GM15510 (cell line): ENCODE data around the gene NRG3.

Experiments
- POLR2A ChIP-seq: IDR thresholded peaks from 3 replicates; pipeline ENCODE4 v1.6.1; 2011; ENCODE audit warnings: borderline replicate concordance; ENCODE audit not compliant: insufficient read length; ENCODE audit errors: extremely low read depth

NRG3 gene

DNA sequence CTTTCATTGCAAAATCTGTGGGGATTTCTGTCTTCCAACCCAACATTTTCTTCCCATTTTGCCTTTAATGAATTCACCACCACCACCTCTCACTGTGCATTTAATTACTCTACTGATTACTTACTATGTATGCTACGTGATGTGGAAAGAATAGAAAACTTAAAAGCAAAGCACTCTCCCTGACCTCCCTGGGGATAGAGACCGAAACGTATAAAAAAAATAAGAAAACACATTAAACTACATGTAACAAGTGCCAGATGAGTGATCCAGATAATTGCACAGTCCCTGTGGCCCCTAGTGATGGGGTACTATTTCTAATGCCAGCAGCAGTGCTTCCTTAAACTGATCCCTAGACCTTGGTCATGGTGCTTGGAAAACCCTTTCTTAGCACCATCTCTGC lies 478.4 kb downstream of the NRG3 start:
- no peak for TF ChIP-seq POLR2A

DNA sequence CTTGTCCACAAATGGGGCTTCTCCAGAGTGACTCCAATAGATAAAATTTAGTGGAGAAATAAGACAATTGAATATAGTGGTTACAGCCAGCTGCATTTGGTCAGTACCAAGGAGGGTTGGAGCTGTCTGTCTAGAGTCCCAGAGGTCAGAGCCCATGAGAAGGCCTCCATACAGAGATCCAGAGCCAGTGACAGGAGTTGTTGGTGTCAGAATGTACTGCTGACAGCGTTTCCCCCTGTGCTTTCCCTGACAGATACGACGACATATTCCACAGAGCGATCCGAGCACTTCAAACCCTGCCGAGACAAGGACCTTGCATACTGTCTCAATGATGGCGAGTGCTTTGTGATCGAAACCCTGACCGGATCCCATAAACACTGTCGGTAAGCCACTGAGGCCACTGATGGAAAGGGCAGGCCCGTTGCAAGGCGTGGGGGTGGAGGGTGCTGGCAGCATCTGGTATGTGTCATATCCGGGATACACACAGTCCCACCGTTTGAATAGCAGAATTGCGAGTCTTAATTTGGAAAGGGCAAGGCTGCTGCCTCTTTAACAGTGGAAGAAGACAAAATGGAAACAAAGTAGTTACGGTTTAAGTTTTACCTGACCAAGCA lies 483.6 kb downstream of the NRG3 start:
- TF ChIP-seq POLR2A = no peak

DNA sequence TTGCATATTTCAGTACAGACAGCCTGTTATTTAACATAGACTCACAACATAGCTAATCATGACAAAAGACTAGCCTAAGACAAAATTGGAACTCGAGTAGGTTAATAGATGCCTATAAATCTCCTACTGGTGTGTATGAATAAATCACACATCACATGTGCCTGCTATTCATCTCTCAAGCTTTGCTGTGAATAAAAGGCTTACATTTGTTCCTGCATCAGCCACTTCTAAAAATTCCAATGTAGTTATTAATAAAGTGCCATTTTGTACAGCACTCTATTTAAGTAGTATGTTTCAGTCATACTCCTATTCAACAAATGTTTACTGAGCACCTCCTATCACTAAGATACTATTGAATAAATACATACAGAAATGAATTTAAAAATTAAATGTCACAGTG lies 486.3 kb downstream of the NRG3 start:
- TF ChIP-seq POLR2A = no peak

DNA sequence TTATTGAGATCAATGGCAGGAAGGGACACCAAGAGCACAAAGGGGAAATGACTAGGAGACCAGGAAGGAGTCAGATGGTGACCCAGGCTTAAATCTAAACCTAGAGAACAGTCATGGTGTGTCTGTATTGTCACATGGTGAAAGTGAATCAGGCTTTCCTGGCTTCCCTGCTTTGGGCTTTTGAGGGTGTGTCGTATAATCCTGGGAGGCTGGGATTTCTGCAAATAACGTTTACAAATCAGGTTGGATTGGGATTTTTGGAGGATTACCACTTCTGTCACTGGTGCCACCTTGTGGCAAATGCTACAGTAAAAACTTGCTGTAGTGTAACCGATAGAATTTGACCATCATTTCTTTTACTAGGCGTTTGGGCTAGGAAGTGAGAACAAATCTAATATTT lies 502.6 kb downstream of the NRG3 start:
- no peak for TF ChIP-seq POLR2A

GRCh38 chr10:82378146-82378545 lies 503.2 kb downstream of the NRG3 start:
- no peak for TF ChIP-seq POLR2A

- no peak for TF ChIP-seq POLR2A
These were observed 508.4 kb downstream of the NRG3 start for GRCh38 chr10:82383350-82383749.

DNA sequence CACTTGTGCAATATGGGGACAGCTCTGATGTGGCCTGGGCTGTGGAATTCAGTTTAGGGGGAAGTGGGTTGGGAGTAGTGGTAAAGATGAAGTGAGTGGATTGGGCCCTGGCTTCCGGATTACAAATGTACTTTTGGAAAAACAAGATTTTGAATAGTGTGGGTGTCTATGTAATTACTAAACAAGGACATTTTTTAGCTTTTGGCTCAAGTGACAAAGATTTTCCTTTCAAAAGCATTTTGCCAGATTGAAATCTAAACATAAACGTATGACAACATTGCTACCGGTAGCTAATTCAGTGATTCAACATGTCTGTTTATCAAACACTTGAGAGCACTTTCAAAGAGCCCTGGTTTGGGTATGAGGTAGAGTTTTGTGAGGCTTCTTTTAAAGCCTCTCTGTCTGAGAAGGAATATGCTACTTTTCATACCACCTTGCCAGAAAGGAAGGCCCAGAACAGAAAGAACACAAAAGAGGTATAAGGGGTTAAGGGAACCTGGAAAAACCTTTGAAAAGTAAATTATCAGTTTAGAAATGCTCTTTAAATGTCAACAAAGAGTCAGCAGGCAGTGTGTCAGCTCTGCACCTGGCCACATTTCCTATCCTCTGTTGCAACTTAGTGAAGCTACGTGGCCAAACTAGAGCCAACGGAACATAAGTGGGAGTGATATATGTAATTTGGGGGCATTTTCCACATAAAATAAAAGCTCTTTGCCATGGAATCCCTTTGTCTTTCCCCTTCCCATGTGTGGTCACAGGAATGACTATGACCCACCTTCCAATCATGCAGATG lies 516.1 kb downstream of the NRG3 start:
- no peak for TF ChIP-seq POLR2A

- no peak for TF ChIP-seq POLR2A
These were observed 517.0 kb downstream of the NRG3 start for GRCh38 chr10:82391971-82392370.

GRCh38 chr10:82392533-82392932 lies 517.5 kb downstream of the NRG3 start:
- TF ChIP-seq POLR2A = no peak

GRCh38 chr10:82394122-82394521 lies 519.1 kb downstream of the NRG3 start:
- TF ChIP-seq POLR2A = no peak

DNA sequence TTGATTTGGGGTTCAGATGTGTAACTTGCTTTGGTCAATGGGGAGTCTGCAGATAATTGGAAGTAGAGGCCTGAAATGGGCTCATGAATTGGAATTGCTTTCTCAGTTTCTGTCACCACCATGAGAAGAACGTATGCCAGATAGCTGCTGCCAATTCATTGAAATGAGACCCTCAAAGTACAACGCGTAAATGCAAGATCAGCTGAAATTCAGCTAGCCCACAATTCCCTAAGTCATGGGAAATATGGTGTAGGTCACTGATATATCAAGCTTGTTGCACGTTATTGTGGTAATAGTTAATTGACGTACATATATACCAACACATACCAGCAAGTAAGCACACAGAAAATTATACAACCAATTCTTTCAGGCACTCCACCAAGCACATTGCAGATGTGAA lies 520.0 kb downstream of the NRG3 start:
- no peak for TF ChIP-seq POLR2A

- TF ChIP-seq POLR2A = no peak
These were observed 521.9 kb downstream of the NRG3 start for GRCh38 chr10:82396886-82397285.

DNA sequence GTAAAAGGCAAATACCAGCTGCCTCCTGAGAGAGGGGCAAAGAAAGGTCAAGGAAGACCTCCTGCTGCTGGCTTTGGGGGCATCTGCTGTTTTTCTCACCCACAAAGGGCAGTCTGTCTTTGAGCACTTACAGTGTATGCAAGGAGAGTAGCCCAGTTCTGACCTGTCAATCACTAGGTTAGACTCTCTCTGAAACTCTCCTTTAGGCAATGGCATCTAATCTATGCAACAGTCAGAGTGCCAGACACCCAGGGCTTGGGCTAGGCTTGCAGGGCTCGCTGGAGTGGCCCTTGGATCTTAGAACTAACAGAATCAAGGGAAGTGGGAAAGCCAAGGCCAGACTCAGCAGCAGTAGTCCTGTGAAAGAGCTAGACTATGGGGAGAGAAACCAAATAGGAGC lies 522.9 kb downstream of the NRG3 start:
- TF ChIP-seq POLR2A = no peak

DNA sequence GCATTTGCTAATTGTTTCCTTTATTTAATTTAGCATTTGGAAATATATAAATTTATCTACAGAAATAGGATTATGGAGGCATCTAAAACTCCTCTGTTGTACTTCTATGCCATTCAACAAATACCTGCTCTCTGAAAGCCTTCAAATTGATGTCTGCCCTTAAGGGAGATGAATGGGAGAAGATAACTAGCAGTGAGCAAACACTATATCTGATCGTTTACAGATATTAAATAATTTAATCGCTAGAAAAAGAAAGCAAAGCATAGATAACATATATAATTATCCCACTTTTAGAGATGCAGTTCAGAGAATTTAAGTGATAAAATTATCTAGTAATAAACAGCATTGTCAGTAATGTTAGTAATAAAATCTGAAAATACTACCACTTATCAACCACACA lies 524.9 kb downstream of the NRG3 start:
- no peak for TF ChIP-seq POLR2A

DNA sequence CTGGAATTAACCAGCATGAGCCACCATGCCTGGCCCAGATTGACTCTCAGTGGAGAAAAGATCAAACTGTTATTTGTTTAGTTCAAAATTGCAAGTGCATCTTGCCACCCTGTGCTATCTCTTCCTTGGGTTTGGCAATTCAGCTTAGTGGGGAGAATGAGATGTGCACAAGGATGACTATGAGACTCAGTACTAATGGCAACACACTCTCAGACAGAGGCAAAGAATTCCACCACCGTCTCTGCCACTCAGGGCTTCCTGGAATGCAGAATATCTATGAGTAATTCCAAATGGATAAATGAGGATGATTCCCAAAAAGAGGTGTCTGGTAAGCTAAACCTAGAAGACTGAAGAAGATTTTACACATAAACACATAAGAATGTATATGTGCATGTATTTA lies 525.8 kb downstream of the NRG3 start:
- no peak for TF ChIP-seq POLR2A

GRCh38 chr10:82402906-82403401 lies 528.0 kb downstream of the NRG3 start:
- no peak for TF ChIP-seq POLR2A

DNA sequence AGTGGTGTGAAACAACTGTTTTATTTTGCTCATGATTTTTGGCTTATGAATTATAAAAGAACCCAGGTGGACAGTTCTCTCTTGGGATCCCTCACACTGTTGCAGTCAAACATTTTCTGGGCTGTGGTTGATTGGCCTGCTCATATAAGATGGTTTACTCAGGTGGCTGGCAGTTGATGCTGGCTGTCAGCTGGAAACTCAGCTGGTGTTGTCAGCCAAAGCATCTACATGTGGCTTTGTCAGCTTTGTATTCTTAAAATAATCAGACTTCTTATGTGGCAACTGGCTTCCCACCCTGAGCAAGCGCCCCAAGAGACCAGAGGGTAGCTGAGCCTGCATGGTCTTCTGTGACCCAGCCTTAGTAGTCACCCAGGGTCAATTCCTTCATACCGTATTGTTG lies 534.7 kb downstream of the NRG3 start:
- no peak for TF ChIP-seq POLR2A

- TF ChIP-seq POLR2A = no peak
These were observed 536.4 kb downstream of the NRG3 start for GRCh38 chr10:82411416-82411815.
